Small intestine (tissue), 7 donors: ENCODE data around the gene CMSS1. TPM values are rescaled to one million over a fixed set of nuclear protein-coding genes. Genes with fewer than 3 reads are reported as not detected.
A peak's percentile ranks its signal among the peaks of the same experiment; 100 is the strongest.

Source experiments
- DNase-seq, 2 donors: peaks; one replicate each; pipeline versions ENCODE4 v3.0.0 to v3.0.0-alpha.2; 2013
- FAIRE-seq: peaks from 2 replicates; lab custom pipeline; 2012; peaks lifted over from hg19 to GRCh38; lab: Jason Lieb, UNC
- H3K27ac ChIP-seq, 3 donors: one replicate each; pipeline ENCODE4 v1.5.1; 2013; ENCODE audit warnings: low read length in 2 of 3, mild to moderate bottlenecking in 2 of 3, control low read depth in 1 of 3, inconsistent platforms in 1 of 3, low read depth in 1 of 3, moderate library complexity in 1 of 3
- H3K27me3 ChIP-seq, 3 donors: one replicate each; pipeline ENCODE4 v1.6.1; 2013; ENCODE audit warnings: low read length in 3 of 3, inconsistent platforms in 1 of 3; ENCODE audit not compliant: control insufficient read depth in 3 of 3, insufficient read depth in 3 of 3
- H3K36me3 ChIP-seq, 3 donors: one replicate each; pipeline ENCODE4 v1.6.1; 2013; ENCODE audit warnings: low read length in 3 of 3, inconsistent platforms in 1 of 3, low read depth in 1 of 3, mild to moderate bottlenecking in 1 of 3, moderate library complexity in 1 of 3; ENCODE audit not compliant: control insufficient read depth in 3 of 3, insufficient read depth in 2 of 3
- H3K4me1 ChIP-seq, 3 donors: one replicate each; pipeline ENCODE4 v1.6.1; 2013; ENCODE audit warnings: low read length in 2 of 3, inconsistent platforms in 1 of 3, low read depth in 1 of 3, mild to moderate bottlenecking in 1 of 3, moderate library complexity in 1 of 3; ENCODE audit not compliant: control insufficient read depth in 3 of 3, insufficient read depth in 2 of 3
- H3K4me3 ChIP-seq, 3 donors: one replicate each; pipeline ENCODE4 v1.5.1; 2013; ENCODE audit warnings: low read length in 3 of 3, control low read depth in 1 of 3, inconsistent platforms in 1 of 3, low read depth in 1 of 3, mild to moderate bottlenecking in 1 of 3, moderate library complexity in 1 of 3
- H3K9me3 ChIP-seq, 2 donors: one replicate each; pipeline ENCODE4 v1.6.1; 2013; ENCODE audit warnings: low read depth in 1 of 2, low read length in 1 of 2; ENCODE audit not compliant: control insufficient read depth in 2 of 2, insufficient read depth in 1 of 2
- WGBS, 3 donors: extraction: QIAGEN DNeasy Blood & Tissue Kit; methylation state at CpG; one replicate each; pipeline ENCODE4 v1.1.7; 2013; 5-methylcytosine and 5-hydroxymethylcytosine counted together
- polyA plus RNA-seq, 4 donors: library from polyadenylated mRNA; stranded (reverse) in 3 of 4; unstranded in 1 of 4; fragments of 200-250 nt in 3 of 4; fragments of 120-200 nt in 1 of 4; gene quantifications; one replicate each; pipeline versions ENCODE4 v1.2.1 to v1.2.3, GENCODE V29; 2013
- donor health status: healthy with polysubstance abuse.
- donor health status: control.
- donor health status: control.
- donor health status: Bipolar disorder and iron deficiency.
- donor health status: healthy.

The CMSS1 gene
- polyA plus RNA-seq, 4 donors = 1.6 to 24.0 (median 10.4) TPM

DNA sequence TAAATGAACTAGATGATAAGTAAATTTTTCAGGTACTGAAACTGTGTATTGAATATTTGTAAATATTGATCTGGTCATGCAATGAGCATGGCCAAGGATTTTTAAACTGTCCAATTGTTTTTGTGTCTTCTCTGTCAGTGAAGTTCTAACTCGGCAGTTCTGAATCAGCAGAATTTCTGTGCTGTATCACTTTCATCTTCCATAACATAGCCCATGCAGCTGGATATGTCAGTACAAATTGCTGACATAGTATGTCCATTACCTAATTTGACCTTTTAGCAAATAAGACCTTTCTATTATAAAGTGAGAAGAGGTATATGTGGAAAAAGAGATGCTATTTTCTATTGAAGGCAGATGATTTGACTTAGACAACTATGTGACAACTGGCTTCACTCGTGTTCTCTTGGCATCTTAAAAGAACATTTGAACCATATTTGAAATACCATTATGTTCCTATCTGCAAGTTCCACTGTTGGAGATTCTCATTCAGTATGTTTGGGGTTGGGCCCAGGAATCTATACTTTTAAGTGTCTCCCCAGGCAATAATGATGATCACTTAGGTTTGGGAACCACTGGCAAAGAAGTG lies 90.4 kb downstream of the CMSS1 start:
- DNase-seq (no peak), FAIRE-seq (no peak)
- Histone ChIP-seq H3K9me3 (no peaks in the 10 kb centered on the region), H3K36me3 (no peaks in the 10 kb centered on the region), H3K27me3 (no peaks in the 10 kb centered on the region), H3K4me3 (no peak overlapping the region), H3K4me1 (peaks cover 0 to 3% (median 0%) of the 10 kb centered on the region in 3 donors), H3K27ac (no peak overlapping the region)
- WGBS, 3 donors = 80 to 90% (median 88%) methylated on average over 2 of the region's 2 CpGs

DNA sequence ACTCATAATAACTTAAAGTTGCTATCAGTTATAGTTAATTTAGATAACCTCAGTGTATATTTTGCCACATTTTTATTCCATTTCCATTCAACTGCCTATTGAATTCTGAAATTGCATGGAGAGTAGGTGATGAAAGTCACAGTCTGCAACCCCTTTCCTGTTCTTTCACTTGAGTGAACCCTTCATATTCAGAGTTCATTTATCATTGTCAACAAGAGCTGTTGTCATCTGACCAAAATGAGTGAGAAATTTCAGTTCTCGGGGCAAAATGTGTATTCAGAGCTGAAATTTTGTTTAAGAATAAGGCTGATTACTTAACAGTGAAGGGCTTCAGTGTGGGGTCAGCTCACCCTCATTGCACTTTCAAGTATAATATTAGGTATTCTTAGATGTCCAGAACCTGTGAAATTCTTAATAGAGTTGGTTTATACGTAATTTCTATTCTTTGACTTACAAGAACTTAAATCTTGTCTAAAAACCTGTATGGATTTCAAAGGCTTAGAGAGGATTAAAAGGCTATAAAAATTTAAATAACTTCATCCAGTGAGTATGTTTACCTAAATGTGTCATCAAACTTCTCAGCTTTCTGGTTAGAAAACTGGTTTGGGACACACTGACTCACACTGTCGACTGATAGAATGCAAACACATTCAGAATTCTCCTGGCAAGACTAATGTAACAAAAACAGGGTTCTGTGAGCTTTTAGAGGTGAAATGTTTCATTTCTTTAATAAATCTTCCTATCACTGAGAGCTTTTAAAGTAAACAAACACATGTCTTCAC lies 92.2 kb downstream of the CMSS1 start:
- Histone ChIP-seq H3K4me1 (peaks cover 0 to 3% (median 0%) of the 10 kb centered on the region in 3 donors), H3K9me3 (no peaks in the 10 kb centered on the region), H3K27me3 (no peaks in the 10 kb centered on the region), H3K4me3 (no peak overlapping the region), H3K27ac (no peak overlapping the region), H3K36me3 (no peaks in the 10 kb centered on the region)
- DNase-seq = no peak
- no peak for FAIRE-seq
- WGBS, 3 donors = 47 to 72% (median 64%) methylated on average over 3 of the region's 3 CpGs

DNA sequence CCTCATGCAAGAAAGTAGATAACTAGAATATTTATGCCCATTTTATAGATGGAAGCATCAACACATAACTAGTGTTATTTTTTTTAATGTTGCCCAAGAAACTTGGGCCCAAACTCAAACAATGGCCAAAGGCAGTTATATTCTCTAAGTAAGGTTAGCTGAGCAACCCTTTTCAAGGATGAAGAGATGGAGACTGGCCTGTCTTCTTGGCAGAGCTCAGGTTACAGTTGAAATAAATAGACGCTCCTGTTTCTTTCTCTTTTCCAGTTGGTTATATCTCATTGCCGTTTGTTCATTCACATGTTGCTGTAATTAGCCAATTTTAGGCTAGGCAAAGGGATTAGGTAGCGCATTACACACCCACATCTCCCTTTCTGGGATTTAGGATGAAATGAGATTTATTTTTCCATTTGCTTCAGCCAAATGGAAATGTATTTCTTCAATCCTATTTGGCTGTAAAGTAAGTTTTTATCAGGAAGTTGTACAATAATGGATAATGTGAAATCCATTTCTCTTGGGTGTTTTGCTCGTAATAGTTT lies 93.2 kb downstream of the CMSS1 start:
- H3K4me3 ChIP-seq = no peak overlapping the region
- H3K36me3 ChIP-seq = no peaks in the 10 kb centered on the region
- no peaks in the 10 kb centered on the region for H3K27me3 ChIP-seq
- DNase-seq (no peak), FAIRE-seq (no peak)
- no peak overlapping the region for H3K27ac ChIP-seq
- WGBS, 3 donors = 91 to 94% (median 92%) methylated on average over 4 of the region's 4 CpGs
- no peaks in the 10 kb centered on the region for H3K9me3 ChIP-seq
- H3K4me1 ChIP-seq = peaks cover 0 to 3% (median 0%) of the 10 kb centered on the region in 3 donors

DNA sequence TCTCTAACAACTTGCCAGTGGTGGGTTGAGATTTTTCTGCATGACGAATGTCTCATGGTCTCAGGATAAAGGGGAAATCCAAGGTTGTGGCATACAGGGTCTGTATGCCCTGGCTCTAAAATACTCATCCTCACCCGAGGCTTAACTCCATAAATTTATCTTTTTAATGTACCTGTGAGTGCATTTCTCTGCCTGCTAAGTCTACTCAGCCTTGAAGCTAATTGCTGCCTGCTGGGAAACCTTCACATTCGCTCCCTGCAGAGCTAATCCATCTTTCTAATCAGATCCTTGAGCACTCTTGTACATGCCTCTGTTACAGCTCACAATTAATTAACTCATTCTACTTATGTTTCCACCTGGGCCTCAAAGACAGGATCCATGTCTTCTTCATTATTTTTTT lies 93.8 kb downstream of the CMSS1 start:
- H3K27ac ChIP-seq = no peak overlapping the region
- H3K27me3 ChIP-seq = no peaks in the 10 kb centered on the region
- H3K4me1 ChIP-seq = peaks cover 0 to 3% (median 0%) of the 10 kb centered on the region in 3 donors
- no peaks in the 10 kb centered on the region for H3K36me3 ChIP-seq
- WGBS, 3 donors = 70 to 79% (median 75%) methylated on average over 3 of the region's 3 CpGs
- FAIRE-seq (no peak), DNase-seq (no peak)
- no peak overlapping the region for H3K4me3 ChIP-seq
- no peaks in the 10 kb centered on the region for H3K9me3 ChIP-seq

DNA sequence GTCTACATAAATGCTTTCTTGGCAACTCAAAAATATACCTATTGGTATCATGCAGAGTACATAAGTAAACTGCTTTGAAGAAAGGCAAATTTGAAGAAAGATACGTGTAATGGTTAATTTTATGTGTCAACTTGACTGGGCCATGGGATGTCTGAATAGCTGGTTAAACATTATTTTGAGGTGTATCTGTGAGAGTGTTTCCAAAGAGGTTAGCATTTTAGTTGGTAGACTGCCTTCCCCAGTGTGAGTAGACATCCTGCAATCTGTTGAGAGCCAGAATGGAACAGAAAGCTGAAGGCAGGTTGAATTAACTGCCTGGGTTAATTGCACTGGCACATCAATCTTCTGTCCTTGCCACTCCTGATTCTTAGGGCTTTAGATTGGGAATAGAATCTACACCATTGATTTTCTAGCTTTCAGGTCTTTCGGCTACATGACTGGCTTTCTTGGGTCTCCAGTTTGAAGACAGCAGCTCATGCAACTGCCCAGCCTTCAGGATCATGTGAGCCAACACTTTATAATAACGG lies 98.3 kb downstream of the CMSS1 start:
- DNase-seq (no peak), FAIRE-seq (no peak)
- Histone ChIP-seq H3K36me3 (no peaks in the 10 kb centered on the region), H3K27me3 (no peaks in the 10 kb centered on the region), H3K9me3 (no peaks in the 10 kb centered on the region), H3K4me1 (peaks cover 0 to 22% (median 9%) of the 10 kb centered on the region in 3 donors), H3K27ac (no peak overlapping the region), H3K4me3 (no peak overlapping the region)
- WGBS, 3 donors = 84 to 98% (median 94%) methylated on average over 3 of the region's 3 CpGs

DNA sequence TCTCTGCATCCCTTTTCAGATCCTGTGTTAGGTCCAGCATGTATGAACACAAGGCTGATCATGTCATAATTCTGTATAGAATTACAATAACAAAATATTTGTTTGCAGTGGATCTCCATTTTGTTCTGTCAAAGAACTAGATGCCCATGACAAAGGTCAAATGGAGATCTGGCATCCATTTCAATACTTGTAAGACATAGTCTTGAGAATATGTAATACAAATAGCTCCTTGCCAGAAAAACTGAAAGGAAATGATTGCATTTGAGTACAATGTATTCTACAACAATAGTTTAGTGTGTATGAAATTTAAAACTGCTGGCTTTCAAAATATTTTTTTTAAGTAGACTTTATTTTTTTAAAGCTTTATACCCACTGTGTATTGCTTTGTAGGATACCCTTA lies 101.1 kb downstream of the CMSS1 start:
- Histone ChIP-seq H3K9me3 (no peaks in the 10 kb centered on the region), H3K4me3 (no peak overlapping the region), H3K27me3 (no peaks in the 10 kb centered on the region), H3K36me3 (no peaks in the 10 kb centered on the region), H3K27ac (no peak overlapping the region), H3K4me1 (peaks cover 2 to 25% (median 9%) of the 10 kb centered on the region in 3 donors)
- FAIRE-seq (no peak), DNase-seq (no peak)

DNA sequence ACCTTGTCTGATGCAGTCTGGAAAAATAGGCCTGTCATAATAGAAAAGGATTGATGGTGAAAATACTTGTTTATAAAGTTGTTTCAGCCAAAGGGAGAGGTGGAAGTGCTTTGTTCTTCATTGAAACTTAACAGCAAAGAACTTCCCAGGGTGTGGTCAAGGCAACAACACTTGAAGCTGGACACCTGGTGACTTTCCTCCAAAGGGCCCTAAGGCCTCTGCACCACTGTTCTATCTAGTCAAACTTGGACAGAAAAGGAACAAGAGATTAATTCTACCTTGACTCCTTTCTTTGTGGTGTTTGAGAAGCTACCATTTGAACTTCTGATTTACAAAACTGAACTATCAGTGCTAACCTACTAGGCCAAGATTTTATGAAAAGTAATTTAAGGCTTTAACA lies 102.0 kb downstream of the CMSS1 start:
- FAIRE-seq = no peak
- peak overlapping the region in 1 of 3 donors; percentile 82 for H3K27ac ChIP-seq

DNA sequence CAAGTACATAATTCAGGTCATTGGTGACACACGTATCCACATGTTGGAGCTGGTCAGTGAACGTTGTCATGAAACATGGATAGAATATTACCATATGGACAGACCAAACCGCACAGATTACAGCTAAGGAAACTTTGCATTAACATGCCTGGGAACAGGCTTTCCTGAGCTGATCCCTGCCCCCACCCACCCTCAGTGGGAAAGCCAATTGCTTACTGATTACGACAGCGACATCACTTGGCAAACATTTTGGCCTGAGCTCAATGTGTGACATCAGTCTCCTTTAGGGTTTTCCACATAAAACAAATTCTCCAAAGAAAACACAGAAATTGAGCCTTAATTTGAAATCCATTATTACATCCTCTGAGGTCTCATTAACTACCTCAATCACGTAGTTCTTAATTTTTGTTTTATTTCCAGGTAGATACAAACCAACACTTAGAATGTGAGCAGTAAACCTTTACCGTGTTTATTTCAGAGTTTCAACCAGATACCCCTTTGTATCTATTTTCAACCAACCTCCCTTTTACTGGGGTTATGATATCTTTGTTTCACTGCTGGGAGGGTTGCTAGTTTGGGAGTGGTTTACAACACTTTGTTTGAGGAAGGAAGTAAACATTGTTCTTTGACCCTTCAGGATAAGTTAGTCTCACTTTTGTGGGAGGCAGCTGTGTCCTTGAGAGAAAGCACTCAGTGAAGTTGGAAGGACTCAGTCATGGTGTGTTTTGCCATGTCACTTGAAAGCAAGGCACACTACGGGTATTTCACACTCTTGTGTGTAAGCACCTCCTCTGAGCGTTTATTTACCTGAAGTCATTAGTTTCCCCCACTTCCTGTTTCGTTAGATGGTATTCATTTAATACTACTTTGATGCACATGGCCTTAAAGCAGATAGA lies 103.1 kb downstream of the CMSS1 start:
- Histone ChIP-seq H3K27ac (peak overlapping the region; percentile 79 to 82 (median 82)), H3K27me3 (no peaks in the 10 kb centered on the region), H3K36me3 (no peaks in the 10 kb centered on the region), H3K4me3 (no peak overlapping the region), H3K9me3 (no peaks in the 10 kb centered on the region), H3K4me1 (peaks cover 2 to 36% (median 13%) of the 10 kb centered on the region in 3 donors)
- peak; percentile 87 to 89 for DNase-seq
- FAIRE-seq = peak; percentile 73
- 18 to 40% (median 26%) methylated on average over 10 of the region's 10 CpGs for WGBS, 3 donors

More for the DNA sequence above, 102.0 kb downstream of the CMSS1 start:
- H3K9me3 ChIP-seq = no peaks in the 10 kb centered on the region
- peaks cover 2 to 31% (median 9%) of the 10 kb centered on the region in 3 donors for H3K4me1 ChIP-seq
- H3K36me3 ChIP-seq = no peaks in the 10 kb centered on the region
- H3K27me3 ChIP-seq = no peaks in the 10 kb centered on the region
- H3K4me3 ChIP-seq = no peak overlapping the region
- no peak for DNase-seq
